Measurements from ENCODE around the gene COPG2. TPM values are rescaled to one million over a fixed set of nuclear protein-coding genes. Genes with fewer than 3 reads are reported as not detected.
"Not testable (repeated sequence)": the region's sequence is repeated elsewhere in the genome, so short reads cannot be mapped to it uniquely, and the experiment has no call there.

Gene COPG2
- total and polyA plus RNA-seq, 2 donors (not counting 1 experiment from before 2014, with no cell fraction given) = 6.1 to 13.4 TPM

GRCh38 chr7:130527752-130528355 lies 140.7 kb downstream of the COPG2 start:
- H3K27ac Mint-ChIP-seq; H3K4me1 Mint-ChIP-seq; H3K27me3 Mint-ChIP-seq; ATAC-seq (ENCODE audit: low read depth); H3K27ac ChIP-seq (ENCODE audit: low read length in 2 of 2); CTCF ChIA-PET; H4K20me1 ChIP-seq (ENCODE audit: control insufficient read depth, insufficient read depth, low read length, poor library complexity, severe bottlenecking); H3K9me3 ChIP-seq (ENCODE audit: control extremely low read depth in 1 of 3, control insufficient read depth in 2 of 3, insufficient read depth in 1 of 3, low read length in 2 of 3); H3K4me3 Mint-ChIP-seq; H3K4me1 ChIP-seq (ENCODE audit: control insufficient read depth in 2 of 2, insufficient read depth in 2 of 2, low read length in 2 of 2); H3K27me3 ChIP-seq (replicated peaks in 1 of 4; ENCODE audit: control extremely low read depth in 1 of 4, control insufficient read depth in 3 of 4, insufficient read depth in 4 of 4, low read length in 3 of 4); H3K9me3 Mint-ChIP-seq (ENCODE audit: insufficient read depth); H3K4me2 ChIP-seq (replicated peaks; ENCODE audit: low read depth, low read length, poor library complexity, severe bottlenecking); H3K79me2 ChIP-seq (ENCODE audit: control insufficient read depth, insufficient read depth, low read length); H3K4me3 ChIP-seq (ENCODE audit: control extremely low read depth in 1 of 5, extremely low read depth in 1 of 5, insufficient read depth in 1 of 5, low read depth in 2 of 5, low read length in 4 of 5); H2AFZ ChIP-seq (ENCODE audit: insufficient read depth, low read depth, low read length, poor library complexity, severe bottlenecking); POLR2A ChIA-PET; intact Hi-C loops (cut with micrococcal nuclease); H3K9ac ChIP-seq (ENCODE audit: low read length); H3K36me3 ChIP-seq (replicated peaks in 1 of 2; ENCODE audit: control extremely low read depth in 1 of 2, control insufficient read depth in 1 of 2, extremely low read depth in 1 of 2, insufficient read depth in 2 of 2, low read length in 1 of 2); DNase-seq: not testable (repeated sequence)
- 96% methylated on average over 12 of the region's 17 CpGs for WGBS (ENCODE audit: insufficient coverage)

GRCh38 chr7:130524628-130525027 lies 143.9 kb downstream of the COPG2 start:
- H3K4me1 ChIP-seq (ENCODE audit: control insufficient read depth in 2 of 2, insufficient read depth in 2 of 2, low read length in 2 of 2) = no peaks in the 10 kb centered on the region
- ATAC-seq (ENCODE audit: low read depth) (no peak), DNase-seq (no peak)
- TF ChIP-seq CTCF (IDR thresholded peaks at IDR 0.05) = no peak
- no peak for TF ChIP-seq EZH2 (IDR thresholded peaks at IDR 0.05; ENCODE audit: borderline replicate concordance, insufficient read depth, low read depth, low read length, poor library complexity, severe bottlenecking)
- no peak overlapping the region for H2AFZ ChIP-seq (ENCODE audit: insufficient read depth, low read depth, low read length, poor library complexity, severe bottlenecking)
- peaks cover 0 to 5% of the 10 kb centered on the region in 2 experiments for H3K36me3 ChIP-seq (replicated peaks in 1 of 2; ENCODE audit: control extremely low read depth in 1 of 2, control insufficient read depth in 1 of 2, extremely low read depth in 1 of 2, insufficient read depth in 2 of 2, low read length in 1 of 2)
- no peaks in the 10 kb centered on the region for H3K79me2 ChIP-seq (ENCODE audit: control insufficient read depth, insufficient read depth, low read length)
- H3K27me3 ChIP-seq (replicated peaks in 1 of 4; ENCODE audit: control extremely low read depth in 1 of 4, control insufficient read depth in 3 of 4, insufficient read depth in 4 of 4, low read length in 3 of 4) = no peaks in the 10 kb centered on the region
- H3K27ac ChIP-seq (ENCODE audit: low read length in 2 of 2) = no peak overlapping the region
- H3K9me3 ChIP-seq (ENCODE audit: control extremely low read depth in 1 of 3, control insufficient read depth in 2 of 3, insufficient read depth in 1 of 3, low read length in 2 of 3) = no peaks in the 10 kb centered on the region
- H3K9ac ChIP-seq (ENCODE audit: low read length) = no peak overlapping the region
- no peak overlapping the region for H3K27ac Mint-ChIP-seq
- POLR2A ChIA-PET = no interaction called here
- no peak overlapping the region for H3K4me2 ChIP-seq (replicated peaks; ENCODE audit: low read depth, low read length, poor library complexity, severe bottlenecking)
- no peaks in the 10 kb centered on the region for H3K27me3 Mint-ChIP-seq
- no peaks in the 10 kb centered on the region for H4K20me1 ChIP-seq (ENCODE audit: control insufficient read depth, insufficient read depth, low read length, poor library complexity, severe bottlenecking)
- H3K9me3 Mint-ChIP-seq (ENCODE audit: insufficient read depth) = no peaks in the 10 kb centered on the region
- intact Hi-C loops (cut with micrococcal nuclease) = no loop called here
- WGBS (ENCODE audit: insufficient coverage) = 94% methylated on average over 5 of the region's 5 CpGs
- H3K4me3 ChIP-seq (ENCODE audit: control extremely low read depth in 1 of 5, extremely low read depth in 1 of 5, insufficient read depth in 1 of 5, low read depth in 2 of 5, low read length in 4 of 5) = no peak overlapping the region
- CTCF ChIA-PET = no interaction called here
- H3K4me3 Mint-ChIP-seq = no peak overlapping the region
- no peaks in the 10 kb centered on the region for H3K4me1 Mint-ChIP-seq

GRCh38 chr7:130523519-130524125 lies 144.9 kb downstream of the COPG2 start:
- H3K27ac ChIP-seq (ENCODE audit: low read length in 2 of 2); H3K27me3 ChIP-seq (replicated peaks in 1 of 4; ENCODE audit: control extremely low read depth in 1 of 4, control insufficient read depth in 3 of 4, insufficient read depth in 4 of 4, low read length in 3 of 4); H3K79me2 ChIP-seq (ENCODE audit: control insufficient read depth, insufficient read depth, low read length); DNase-seq; H3K4me3 ChIP-seq (ENCODE audit: control extremely low read depth in 1 of 5, extremely low read depth in 1 of 5, insufficient read depth in 1 of 5, low read depth in 2 of 5, low read length in 4 of 5); H3K9me3 ChIP-seq (ENCODE audit: control extremely low read depth in 1 of 3, control insufficient read depth in 2 of 3, insufficient read depth in 1 of 3, low read length in 2 of 3); ATAC-seq (ENCODE audit: low read depth); H3K4me1 Mint-ChIP-seq; H4K20me1 ChIP-seq (ENCODE audit: control insufficient read depth, insufficient read depth, low read length, poor library complexity, severe bottlenecking); H3K9ac ChIP-seq (ENCODE audit: low read length); H2AFZ ChIP-seq (ENCODE audit: insufficient read depth, low read depth, low read length, poor library complexity, severe bottlenecking); POLR2A ChIA-PET; H3K4me2 ChIP-seq (replicated peaks; ENCODE audit: low read depth, low read length, poor library complexity, severe bottlenecking); intact Hi-C loops (cut with micrococcal nuclease); H3K4me1 ChIP-seq (ENCODE audit: control insufficient read depth in 2 of 2, insufficient read depth in 2 of 2, low read length in 2 of 2); H3K9me3 Mint-ChIP-seq (ENCODE audit: insufficient read depth); H3K27ac Mint-ChIP-seq; H3K4me3 Mint-ChIP-seq; H3K36me3 ChIP-seq (replicated peaks in 1 of 2; ENCODE audit: control extremely low read depth in 1 of 2, control insufficient read depth in 1 of 2, extremely low read depth in 1 of 2, insufficient read depth in 2 of 2, low read length in 1 of 2); CTCF ChIA-PET; H3K27me3 Mint-ChIP-seq: not testable (repeated sequence)
- WGBS (ENCODE audit: insufficient coverage) = 98% methylated on average over 7 of the region's 17 CpGs

Measured in B cell (primary cell).